ENCODE measurements around the gene TULP4.
"Not testable (repeated sequence)": the region's sequence is repeated elsewhere in the genome, so short reads cannot be mapped to it uniquely, and the experiment has no call there.

The TULP4 gene

GRCh38 chr6:158528826-158529225 is 216.6 kb downstream of the TULP4 start:
- DNase-seq (ENCODE audit: low spot score): no peak

DNA sequence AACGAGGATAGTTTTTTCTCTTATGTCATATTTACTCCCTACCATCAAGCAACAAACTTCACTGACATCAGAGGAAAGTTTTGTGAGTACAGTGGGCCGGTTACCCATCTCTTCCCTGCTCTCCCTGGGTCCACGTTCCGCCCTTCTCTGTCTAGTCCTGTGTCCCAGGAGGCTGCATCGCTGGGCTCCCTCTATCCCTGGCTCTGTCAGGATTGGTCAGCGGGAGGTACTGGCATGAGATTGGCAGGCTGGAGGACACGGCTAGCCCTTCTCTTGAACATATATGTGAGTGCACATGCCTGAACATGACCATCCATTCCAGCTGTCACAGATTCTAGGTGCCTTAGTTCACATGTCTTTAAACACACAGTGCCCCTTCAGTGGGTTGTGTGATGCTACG is 217.4 kb downstream of the TULP4 start:
- no peak for DNase-seq (ENCODE audit: low spot score)

- no peak for DNase-seq (ENCODE audit: low spot score)
Observed at GRCh38 chr6:158531566-158531965, 219.3 kb downstream of the TULP4 start.

DNA sequence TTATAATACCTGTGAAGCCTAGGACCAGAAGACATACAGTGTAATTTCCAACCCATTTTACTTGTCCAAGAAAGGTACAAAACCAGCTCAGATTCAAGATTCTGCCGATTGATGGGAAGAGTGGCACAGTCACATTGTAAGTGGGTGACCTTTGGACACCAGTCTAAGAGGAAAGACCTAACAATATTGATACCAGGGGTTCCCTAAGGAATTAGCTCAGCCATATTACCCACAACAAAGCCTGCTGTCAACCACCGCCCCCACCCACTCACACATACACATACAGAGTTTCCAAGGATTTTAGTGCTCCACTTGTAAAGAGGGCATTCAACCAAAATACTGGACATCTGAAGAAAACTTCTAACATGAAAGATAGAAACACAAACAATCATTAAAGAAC is 219.7 kb downstream of the TULP4 start:
- DNase-seq (ENCODE audit: low spot score): no peak

- no peak for DNase-seq (ENCODE audit: low spot score)
Observed at GRCh38 chr6:158536084-158536890, 224.0 kb downstream of the TULP4 start.

- no peak for DNase-seq (ENCODE audit: low spot score)
Observed at GRCh38 chr6:158536891-158537798, 224.9 kb downstream of the TULP4 start.

GRCh38 chr6:158538741-158539140 is 226.5 kb downstream of the TULP4 start:
- DNase-seq (ENCODE audit: low spot score): no peak

DNA sequence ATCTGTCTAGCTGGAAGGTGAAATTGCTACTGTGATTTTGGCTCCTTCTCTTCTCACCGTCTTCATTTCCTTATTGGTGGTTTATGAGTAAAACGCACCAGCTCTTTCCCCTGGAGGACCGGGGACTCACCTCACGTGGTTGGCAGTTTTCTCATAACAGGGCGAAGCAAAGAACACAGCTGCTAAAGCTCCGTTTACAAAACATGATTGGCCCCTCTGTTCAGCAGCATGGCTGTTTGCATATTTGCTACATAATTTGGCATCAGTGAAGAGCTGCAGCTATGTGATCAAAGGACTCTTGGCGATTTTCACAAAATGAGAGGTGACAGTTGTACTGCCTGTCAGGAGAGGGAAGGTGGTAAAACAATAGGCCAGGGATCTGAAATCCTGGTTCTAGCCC is 227.1 kb downstream of the TULP4 start:
- DNase-seq (ENCODE audit: low spot score): no peak

DNA sequence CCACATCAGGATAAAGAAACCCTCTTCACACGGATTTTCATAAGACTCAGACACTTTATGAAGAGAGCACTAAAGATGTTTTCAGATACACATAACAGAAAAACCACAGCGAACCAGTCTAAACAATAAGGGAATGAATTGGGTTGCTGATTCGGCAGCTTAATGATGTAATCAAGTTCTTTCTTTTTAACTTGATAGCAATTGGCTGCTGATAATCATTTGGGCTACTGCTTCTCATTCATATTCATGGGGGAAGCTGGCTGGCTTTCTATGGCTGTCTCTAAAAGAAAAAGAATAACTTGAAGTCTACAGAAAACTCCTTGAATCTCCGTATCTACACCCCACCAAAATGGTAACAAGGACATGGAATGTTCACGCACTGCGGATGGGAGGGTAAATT is 227.6 kb downstream of the TULP4 start:
- no peak for DNase-seq (ENCODE audit: low spot score)

DNA sequence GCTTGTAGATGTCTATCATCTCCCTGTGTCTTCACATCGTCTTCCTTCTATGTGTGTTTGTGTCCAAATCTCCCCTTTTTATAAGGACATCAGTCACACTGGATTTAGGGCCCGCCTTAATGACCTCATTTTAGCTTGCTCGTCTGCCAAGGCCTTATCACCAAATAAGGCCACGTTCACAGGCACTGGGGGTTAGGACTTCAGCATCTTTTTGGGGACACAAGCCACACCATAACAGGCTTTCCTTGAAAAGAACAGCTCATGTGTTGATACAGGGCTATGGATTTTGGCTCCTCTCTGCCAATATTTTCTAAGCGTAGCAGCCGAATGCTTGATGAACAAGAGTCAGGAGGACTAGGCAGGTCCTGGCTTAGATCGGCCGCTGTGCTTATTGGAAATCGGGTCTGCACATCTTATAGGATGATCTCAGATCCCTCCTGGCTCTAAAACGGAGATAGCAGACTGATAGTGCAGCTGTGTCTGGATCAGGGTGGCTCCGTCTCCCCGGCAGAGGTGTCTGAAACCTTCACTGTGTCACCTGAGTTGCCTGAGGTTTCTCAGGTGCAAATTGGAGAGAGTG is 231.4 kb downstream of the TULP4 start:
- DNase-seq (ENCODE audit: low spot score): no peak

DNA sequence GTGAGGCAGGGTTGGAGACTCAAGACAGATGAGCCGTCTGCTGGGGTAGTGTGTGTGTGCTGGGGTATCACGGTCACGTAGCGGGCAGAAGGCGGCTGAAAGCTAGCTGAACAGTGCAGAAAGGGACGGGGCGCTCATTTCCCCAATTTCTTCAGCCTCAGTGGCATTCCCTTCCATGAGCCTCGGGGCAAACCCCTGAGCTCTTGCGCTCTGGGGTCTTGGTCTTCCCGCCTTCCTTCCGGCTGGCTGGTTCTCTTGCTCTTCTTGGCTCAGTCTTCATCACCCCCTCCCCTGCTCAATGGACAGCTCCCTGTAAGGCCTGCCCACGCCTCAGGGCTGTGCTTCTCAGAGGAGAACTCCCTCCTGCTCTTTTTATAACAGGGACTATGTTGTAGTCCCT is 232.2 kb downstream of the TULP4 start:
- DNase-seq (ENCODE audit: low spot score): no peak

DNA sequence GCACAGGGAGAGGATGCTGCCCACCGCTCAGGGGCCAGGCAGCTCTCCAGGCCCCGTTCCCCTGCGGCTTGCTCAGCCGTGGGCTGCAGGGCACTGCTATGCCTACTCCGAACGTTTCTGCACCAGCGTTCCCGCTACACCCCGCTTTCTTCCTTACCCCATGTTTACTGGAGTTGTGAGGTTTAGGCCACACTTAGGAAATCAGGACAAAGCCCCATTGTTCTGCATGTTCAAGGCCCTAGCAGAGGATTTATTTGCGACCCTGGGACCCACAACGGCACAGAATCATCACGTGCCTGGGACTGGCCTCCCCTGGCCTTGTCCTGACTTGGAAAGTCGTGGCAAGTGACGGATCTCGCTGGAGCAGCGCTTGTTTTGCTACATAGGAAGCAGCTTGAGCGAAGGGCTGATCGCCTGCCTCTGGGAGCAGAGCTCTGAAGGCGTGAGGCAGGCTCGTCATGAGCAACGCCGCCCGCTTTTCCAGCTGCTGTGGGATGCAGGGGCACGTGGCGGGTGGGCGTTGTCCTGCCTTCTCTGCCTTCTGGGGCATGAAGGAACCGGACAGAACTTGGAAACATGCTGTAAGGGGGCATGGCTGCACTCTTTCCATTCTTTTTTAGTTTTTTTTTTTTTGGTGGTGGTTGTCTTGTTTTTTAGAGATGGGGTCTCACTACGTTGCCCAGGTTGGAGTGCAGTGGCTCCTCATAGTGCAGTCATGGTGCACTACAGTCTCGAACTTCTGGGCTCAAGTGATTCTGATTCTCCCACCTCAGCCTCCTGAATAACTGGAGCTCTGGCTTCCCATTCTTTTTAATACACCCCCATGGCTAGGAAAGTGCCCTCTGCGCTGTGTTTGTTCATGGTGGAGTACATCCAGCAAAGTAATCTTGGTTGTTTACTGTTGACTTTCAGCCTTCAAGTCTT is 233.0 kb downstream of the TULP4 start:
- no peak for DNase-seq (ENCODE audit: low spot score)

- no peak for DNase-seq (ENCODE audit: low spot score)
Observed at GRCh38 chr6:158548418-158549161, 236.3 kb downstream of the TULP4 start.

- no peak for DNase-seq (ENCODE audit: low spot score)
Observed at GRCh38 chr6:158552055-158552795, 240.0 kb downstream of the TULP4 start.

- no peak for DNase-seq (ENCODE audit: low spot score)
Observed at GRCh38 chr6:158552796-158553138, 240.5 kb downstream of the TULP4 start.

- no peak for DNase-seq (ENCODE audit: low spot score)
Observed at GRCh38 chr6:158554611-158555361, 242.5 kb downstream of the TULP4 start.

GRCh38 chr6:158556113-158556512 is 243.8 kb downstream of the TULP4 start:
- no peak for DNase-seq (ENCODE audit: low spot score)

- not testable (repeated sequence) for DNase-seq (ENCODE audit: low spot score)
Observed at GRCh38 chr6:158557110-158557509, 244.8 kb downstream of the TULP4 start.

GRCh38 chr6:158557927-158558326 is 245.7 kb downstream of the TULP4 start:
- DNase-seq (ENCODE audit: low spot score): no peak
